Jurkat, Clone E6-1 (cell line): ENCODE data around the gene EPHB2.

Source experiments
- DNase-seq: peaks from one replicate; pipeline ENCODE4 v3.0.0-alpha.2; 2011; ENCODE audit warnings: low read depth, low spot score
- H3K4me3 ChIP-seq: 2 replicates; pipeline ENCODE4 v1.5.1; 2011; ENCODE audit warnings: mild to moderate bottlenecking, low read length, control low read depth, moderate library complexity

EPHB2 gene

DNA sequence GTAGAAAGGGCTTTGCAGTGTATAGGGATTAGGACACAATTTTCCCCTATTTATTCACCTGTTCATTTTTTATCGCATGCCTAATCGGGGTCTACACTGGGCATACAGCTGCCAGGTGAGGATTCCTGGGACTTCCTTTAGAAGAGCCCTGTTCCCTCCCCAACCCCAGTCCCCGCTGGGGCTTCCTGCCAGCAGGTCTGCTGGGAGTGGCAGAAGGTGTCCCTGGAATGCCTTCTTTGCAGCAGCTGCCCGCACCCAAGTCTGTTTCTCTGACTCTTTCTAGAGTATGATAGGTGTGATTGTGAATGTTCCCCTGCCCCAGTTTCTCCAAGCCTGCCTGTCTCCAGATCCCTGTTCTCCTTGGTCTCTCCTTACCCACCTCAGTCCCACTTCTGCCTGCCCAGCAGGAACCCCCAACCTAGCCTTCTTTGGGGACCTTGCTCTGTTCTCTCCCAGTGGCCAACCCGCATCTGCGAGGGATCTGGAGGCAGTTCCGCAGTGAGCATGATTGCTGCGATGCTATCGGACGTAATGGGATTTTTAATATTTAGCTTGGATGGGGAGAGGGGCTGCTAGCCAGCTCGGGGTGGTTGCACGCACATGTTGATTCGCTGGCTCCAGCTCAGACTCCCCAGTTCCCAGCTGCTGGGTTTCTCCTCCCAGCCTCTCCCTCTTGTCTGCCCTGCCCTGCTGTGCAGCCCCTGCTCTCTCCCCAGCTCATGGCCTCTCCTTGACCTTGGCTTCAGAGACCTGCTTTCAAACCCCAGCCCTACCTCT, 79.8 kb downstream of the EPHB2 start:
- H3K4me3 ChIP-seq, result no peak overlapping the region
- DNase-seq, result no peak

GRCh38 chr1:22791831-22792347, 81.2 kb downstream of the EPHB2 start:
- H3K4me3 ChIP-seq, result no peak overlapping the region
- DNase-seq, result no peak

- H3K4me3 ChIP-seq, result no peak overlapping the region
- no peak for DNase-seq
Measured at GRCh38 chr1:22792396-22793160, 81.9 kb downstream of the EPHB2 start.

DNA sequence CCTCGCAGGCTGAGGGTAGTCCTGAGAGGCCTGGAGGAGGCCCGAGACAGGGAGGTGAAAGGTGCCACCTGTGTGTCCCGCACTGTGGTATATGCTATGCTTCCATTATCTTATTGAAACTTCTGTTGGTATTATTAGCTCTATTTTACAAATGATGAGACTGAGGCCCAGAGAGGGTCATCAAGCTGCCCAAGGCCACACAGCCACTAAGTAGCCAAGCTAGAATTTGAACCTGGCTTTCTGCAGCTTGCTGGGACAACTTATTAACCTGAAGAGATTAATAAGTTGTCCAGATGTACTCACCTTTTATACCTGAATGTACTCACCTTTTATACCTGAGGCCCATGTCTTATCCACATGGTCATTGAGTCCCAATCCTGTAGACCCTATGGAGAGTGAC, 83.0 kb downstream of the EPHB2 start:
- DNase-seq, result no peak
- no peak overlapping the region for H3K4me3 ChIP-seq

GRCh38 chr1:22794647-22795365, 84.2 kb downstream of the EPHB2 start:
- H3K4me3 ChIP-seq, result no peak overlapping the region
- no peak for DNase-seq

GRCh38 chr1:22795366-22795714, 84.7 kb downstream of the EPHB2 start:
- no peak for DNase-seq
- no peak overlapping the region for H3K4me3 ChIP-seq

DNA sequence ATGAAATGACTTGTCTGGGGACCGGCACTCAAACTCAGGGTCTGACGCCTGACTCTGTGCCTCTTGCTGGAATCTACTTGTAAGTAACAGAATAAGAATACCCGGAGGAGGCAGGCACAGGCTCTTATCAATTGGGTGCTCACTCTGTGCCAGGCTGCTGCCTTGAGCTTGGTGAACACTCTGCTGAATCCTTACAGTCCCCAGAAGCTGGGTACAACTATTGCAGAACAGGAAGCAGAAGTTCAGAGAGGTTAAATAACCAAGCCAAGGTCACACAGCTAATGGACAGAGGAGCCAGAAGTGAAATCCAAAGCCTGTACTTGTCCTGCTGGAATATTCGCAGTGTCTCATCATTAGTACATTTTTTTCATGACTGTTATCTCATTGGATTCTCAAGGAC, 86.0 kb downstream of the EPHB2 start:
- H3K4me3 ChIP-seq, result no peak overlapping the region
- DNase-seq, result no peak

DNA sequence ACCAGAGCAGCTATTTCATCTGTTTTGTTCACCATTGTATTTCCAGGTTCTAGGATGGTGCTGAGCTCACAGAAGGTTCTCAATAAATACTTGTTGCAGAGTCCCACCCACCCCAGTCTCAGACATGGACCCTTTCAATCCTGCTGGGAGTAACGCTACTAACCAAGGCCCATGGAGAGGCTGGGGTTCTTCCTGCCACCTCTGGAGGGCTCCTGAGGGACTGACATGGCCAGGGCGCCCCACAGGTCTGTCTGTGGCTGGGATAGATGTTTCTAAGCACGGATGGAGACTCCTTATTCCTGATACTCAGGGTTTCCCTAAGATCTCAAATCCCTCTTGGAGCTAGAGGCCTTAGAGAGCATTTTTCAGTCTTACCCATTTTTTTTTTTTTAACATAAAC, 87.4 kb downstream of the EPHB2 start:
- no peak overlapping the region for H3K4me3 ChIP-seq
- no peak for DNase-seq

GRCh38 chr1:22799971-22800370, 89.3 kb downstream of the EPHB2 start:
- DNase-seq, result no peak
- H3K4me3 ChIP-seq, result no peak overlapping the region

GRCh38 chr1:22800629-22801028, 90.0 kb downstream of the EPHB2 start:
- DNase-seq, result no peak
- no peak overlapping the region for H3K4me3 ChIP-seq

- no peak overlapping the region for H3K4me3 ChIP-seq
- no peak for DNase-seq
Measured at GRCh38 chr1:22801347-22801746, 90.7 kb downstream of the EPHB2 start.

DNA sequence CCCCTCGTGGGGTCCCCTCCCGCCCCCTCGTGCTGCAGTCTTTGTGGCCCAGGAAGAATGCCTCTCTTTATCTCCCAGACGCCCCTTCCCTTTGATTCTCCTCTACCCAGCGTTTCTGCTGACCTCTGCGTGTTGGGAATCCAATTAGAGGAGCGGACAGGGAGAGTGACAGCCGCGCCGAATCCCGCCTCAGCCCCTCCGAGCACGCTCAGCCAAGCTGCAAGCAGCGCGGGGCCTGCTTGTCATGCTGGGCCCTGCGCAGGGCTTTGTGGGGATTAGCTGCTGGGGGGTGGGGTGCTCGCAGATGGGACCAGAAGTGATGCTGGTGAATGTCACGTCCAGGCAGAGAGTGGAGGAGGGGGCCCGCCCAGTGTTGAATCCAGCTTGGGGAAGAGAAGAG, 91.1 kb downstream of the EPHB2 start:
- no peak overlapping the region for H3K4me3 ChIP-seq
- DNase-seq, result no peak

GRCh38 chr1:22803833-22804232, 93.2 kb downstream of the EPHB2 start:
- no peak for DNase-seq
- no peak overlapping the region for H3K4me3 ChIP-seq

GRCh38 chr1:22804406-22804805, 93.8 kb downstream of the EPHB2 start:
- H3K4me3 ChIP-seq, result no peak overlapping the region
- no peak for DNase-seq

- H3K4me3 ChIP-seq, result no peak overlapping the region
- DNase-seq, result no peak
Measured at GRCh38 chr1:22804969-22805671, 94.5 kb downstream of the EPHB2 start.

DNA sequence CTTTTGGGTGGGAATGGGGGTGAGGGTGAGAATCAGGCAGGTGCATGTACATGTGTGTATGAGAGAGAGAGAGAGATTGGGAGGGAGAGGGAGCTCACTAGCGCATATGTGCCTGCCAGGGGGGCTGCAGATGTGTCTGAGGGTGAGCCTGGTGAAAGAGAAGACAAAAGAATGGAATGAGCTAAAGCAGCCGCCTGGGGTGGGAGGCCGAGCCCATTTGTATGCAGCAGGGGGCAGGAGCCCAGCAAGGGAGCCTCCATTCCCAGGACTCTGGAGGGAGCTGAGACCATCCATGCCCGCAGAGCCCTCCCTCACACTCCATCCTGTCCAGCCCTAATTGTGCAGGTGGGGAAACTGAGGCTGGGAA, 95.0 kb downstream of the EPHB2 start:
- no peak for DNase-seq
- H3K4me3 ChIP-seq, result no peak overlapping the region

GRCh38 chr1:22806584-22806983, 95.9 kb downstream of the EPHB2 start:
- H3K4me3 ChIP-seq, result no peak overlapping the region
- DNase-seq, result no peak

GRCh38 chr1:22807340-22807739, 96.7 kb downstream of the EPHB2 start:
- no peak overlapping the region for H3K4me3 ChIP-seq
- no peak for DNase-seq

DNA sequence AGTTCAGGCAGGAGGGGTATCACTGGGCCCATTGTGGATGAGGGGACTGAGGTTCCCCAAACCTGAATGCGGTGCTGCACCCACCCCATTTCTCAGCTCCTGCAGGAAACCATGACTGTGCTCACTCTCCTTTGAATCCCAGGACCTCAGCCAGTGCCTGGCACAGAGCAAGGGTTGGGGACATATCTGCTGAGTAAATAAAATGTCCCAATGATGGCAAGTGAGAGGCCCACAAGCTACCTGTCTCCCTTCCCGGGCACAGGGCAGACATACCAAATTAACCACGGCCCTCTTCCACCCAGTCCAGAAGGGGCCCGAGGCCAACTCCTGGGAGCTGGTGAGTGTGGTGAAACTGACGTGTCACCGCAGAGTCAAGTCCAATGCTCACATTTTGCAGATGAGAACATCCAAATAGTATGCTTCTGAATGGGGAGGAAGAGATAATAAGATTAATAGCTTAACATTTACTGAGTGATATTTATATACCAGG, 97.6 kb downstream of the EPHB2 start:
- H3K4me3 ChIP-seq, result no peak overlapping the region
- DNase-seq, result no peak
